ENCODE results near the gene GRIA4.

The GRIA4 gene

GRCh38 chr11:105719073-105719822, 109.4 kb downstream of the GRIA4 start:
- Histone ChIP-seq H3K4me1 (ENCODE audit: insufficient read depth, low read length) (peaks cover 16% of the 10 kb centered on the region), H3K9me3 (ENCODE audit: control insufficient read depth, insufficient read depth, low read length) (no peaks in the 10 kb centered on the region), H3K9ac (ENCODE audit: low read depth, low read length) (no peak overlapping the region), H3K36me3 (ENCODE audit: insufficient read depth, low read length) (no peaks in the 10 kb centered on the region)

- H3K4me1 ChIP-seq (ENCODE audit: insufficient read depth, low read length): peaks cover 16% of the 10 kb centered on the region
- H3K9ac ChIP-seq (ENCODE audit: low read depth, low read length): no peak overlapping the region
Measured at GRCh38 chr11:105720096-105720495, 110.2 kb downstream of the GRIA4 start.

GRCh38 chr11:105723269-105723668, 113.4 kb downstream of the GRIA4 start:
- no peak overlapping the region for H3K9ac ChIP-seq (ENCODE audit: low read depth, low read length)
- no peaks in the 10 kb centered on the region for H3K9me3 ChIP-seq (ENCODE audit: control insufficient read depth, insufficient read depth, low read length)
- H3K4me1 ChIP-seq (ENCODE audit: insufficient read depth, low read length): peaks cover 16% of the 10 kb centered on the region

More at GRCh38 chr11:105720096-105720495, 110.2 kb downstream of the GRIA4 start:
- H3K9me3 ChIP-seq (ENCODE audit: control insufficient read depth, insufficient read depth, low read length): no peaks in the 10 kb centered on the region
- no peaks in the 10 kb centered on the region for H3K36me3 ChIP-seq (ENCODE audit: insufficient read depth, low read length)

GRCh38 chr11:105732611-105733010, 122.7 kb downstream of the GRIA4 start:
- Histone ChIP-seq H3K9me3 (ENCODE audit: control insufficient read depth, insufficient read depth, low read length) (no peaks in the 10 kb centered on the region), H3K9ac (ENCODE audit: low read depth, low read length) (no peak overlapping the region), H3K4me1 (ENCODE audit: insufficient read depth, low read length) (no peaks in the 10 kb centered on the region), H3K36me3 (ENCODE audit: insufficient read depth, low read length) (no peaks in the 10 kb centered on the region)

More at GRCh38 chr11:105723269-105723668, 113.4 kb downstream of the GRIA4 start:
- no peaks in the 10 kb centered on the region for H3K36me3 ChIP-seq (ENCODE audit: insufficient read depth, low read length)

GRCh38 chr11:105734426-105734825, 124.6 kb downstream of the GRIA4 start:
- Histone ChIP-seq H3K4me1 (ENCODE audit: insufficient read depth, low read length) (no peaks in the 10 kb centered on the region), H3K36me3 (ENCODE audit: insufficient read depth, low read length) (no peaks in the 10 kb centered on the region), H3K9ac (ENCODE audit: low read depth, low read length) (no peak overlapping the region), H3K9me3 (ENCODE audit: control insufficient read depth, insufficient read depth, low read length) (no peaks in the 10 kb centered on the region)

- H3K36me3 ChIP-seq (ENCODE audit: insufficient read depth, low read length): no peaks in the 10 kb centered on the region
- H3K4me1 ChIP-seq (ENCODE audit: insufficient read depth, low read length): no peaks in the 10 kb centered on the region
- H3K9ac ChIP-seq (ENCODE audit: low read depth, low read length): no peak overlapping the region
- H3K9me3 ChIP-seq (ENCODE audit: control insufficient read depth, insufficient read depth, low read length): no peaks in the 10 kb centered on the region
Measured at GRCh38 chr11:105738251-105738650, 128.4 kb downstream of the GRIA4 start.

GRCh38 chr11:105738986-105739795, 129.3 kb downstream of the GRIA4 start:
- Histone ChIP-seq H3K36me3 (ENCODE audit: insufficient read depth, low read length) (no peaks in the 10 kb centered on the region), H3K9ac (ENCODE audit: low read depth, low read length) (no peak overlapping the region), H3K9me3 (ENCODE audit: control insufficient read depth, insufficient read depth, low read length) (no peaks in the 10 kb centered on the region), H3K4me1 (ENCODE audit: insufficient read depth, low read length) (no peaks in the 10 kb centered on the region; the same call in 1 of the 2 replicates)

- Histone ChIP-seq H3K9me3 (ENCODE audit: control insufficient read depth, insufficient read depth, low read length) (no peaks in the 10 kb centered on the region), H3K36me3 (ENCODE audit: insufficient read depth, low read length) (no peaks in the 10 kb centered on the region), H3K9ac (ENCODE audit: low read depth, low read length) (no peak overlapping the region), H3K4me1 (ENCODE audit: insufficient read depth, low read length) (no peaks in the 10 kb centered on the region; the same call in 1 of the 2 replicates)
Measured at GRCh38 chr11:105740164-105740903, 130.5 kb downstream of the GRIA4 start.

GRCh38 chr11:105741488-105742020, 131.7 kb downstream of the GRIA4 start:
- H3K36me3 ChIP-seq (ENCODE audit: insufficient read depth, low read length): no peaks in the 10 kb centered on the region
- H3K9ac ChIP-seq (ENCODE audit: low read depth, low read length): no peak overlapping the region
- H3K4me1 ChIP-seq (ENCODE audit: insufficient read depth, low read length): no peaks in the 10 kb centered on the region; the same call in 1 of the 2 replicates
- no peaks in the 10 kb centered on the region for H3K9me3 ChIP-seq (ENCODE audit: control insufficient read depth, insufficient read depth, low read length)

- Histone ChIP-seq H3K4me1 (ENCODE audit: insufficient read depth, low read length) (no peaks in the 10 kb centered on the region), H3K36me3 (ENCODE audit: insufficient read depth, low read length) (no peaks in the 10 kb centered on the region), H3K9ac (ENCODE audit: low read depth, low read length) (no peak overlapping the region), H3K9me3 (ENCODE audit: control insufficient read depth, insufficient read depth, low read length) (no peaks in the 10 kb centered on the region)
Measured at GRCh38 chr11:105754260-105754659, 144.4 kb downstream of the GRIA4 start.

GRCh38 chr11:105754716-105755115, 144.8 kb downstream of the GRIA4 start:
- no peaks in the 10 kb centered on the region for H3K36me3 ChIP-seq (ENCODE audit: insufficient read depth, low read length)
- H3K9me3 ChIP-seq (ENCODE audit: control insufficient read depth, insufficient read depth, low read length): no peaks in the 10 kb centered on the region
- H3K4me1 ChIP-seq (ENCODE audit: insufficient read depth, low read length): no peaks in the 10 kb centered on the region
- H3K9ac ChIP-seq (ENCODE audit: low read depth, low read length): no peak overlapping the region

GRCh38 chr11:105757107-105757506, 147.2 kb downstream of the GRIA4 start:
- no peaks in the 10 kb centered on the region for H3K4me1 ChIP-seq (ENCODE audit: insufficient read depth, low read length)
- no peak overlapping the region for H3K9ac ChIP-seq (ENCODE audit: low read depth, low read length)
- no peaks in the 10 kb centered on the region for H3K36me3 ChIP-seq (ENCODE audit: insufficient read depth, low read length)
- no peaks in the 10 kb centered on the region for H3K9me3 ChIP-seq (ENCODE audit: control insufficient read depth, insufficient read depth, low read length)

- H3K4me1 ChIP-seq (ENCODE audit: insufficient read depth, low read length): no peaks in the 10 kb centered on the region; the same call in 1 of the 2 replicates
- no peaks in the 10 kb centered on the region for H3K36me3 ChIP-seq (ENCODE audit: insufficient read depth, low read length)
- H3K9ac ChIP-seq (ENCODE audit: low read depth, low read length): no peak overlapping the region
- H3K9me3 ChIP-seq (ENCODE audit: control insufficient read depth, insufficient read depth, low read length): no peaks in the 10 kb centered on the region
Measured at GRCh38 chr11:105763594-105763993, 153.7 kb downstream of the GRIA4 start.

- Histone ChIP-seq H3K4me1 (ENCODE audit: insufficient read depth, low read length) (no peaks in the 10 kb centered on the region; the same call in 1 of the 2 replicates), H3K36me3 (ENCODE audit: insufficient read depth, low read length) (no peaks in the 10 kb centered on the region), H3K9ac (ENCODE audit: low read depth, low read length) (no peak overlapping the region), H3K9me3 (ENCODE audit: control insufficient read depth, insufficient read depth, low read length) (no peaks in the 10 kb centered on the region)
Measured at GRCh38 chr11:105767931-105768330, 158.1 kb downstream of the GRIA4 start.
